SK-N-SH (cell line): ENCODE results near the gene FAHD1. TPM values are rescaled to one million over a fixed set of nuclear protein-coding genes. Genes with fewer than 3 reads are reported as not detected.

Experiments used
- CTCF ChIA-PET: fragments of 300-600, 350-600 bp; formaldehyde crosslinking; extraction: SDS; loops from one replicate; lab custom pipeline; 2021; lab: Yijun Ruan, JAX
- POLR2A ChIA-PET: fragments of 350-600 bp; sonication (Branson Sonifier 250); formaldehyde crosslinking; extraction: SDS; loops from one replicate; lab custom pipeline; 2020; ENCODE audit warnings: antibody characterized with exemption, inconsistent platforms; lab: Yijun Ruan, JAX
- DNase-seq: peaks from one replicate; pipeline ENCODE4 v3.0.0; 2012
- H2AFZ ChIP-seq: fragments of 200-600 bp; sonication (generic); 2 replicates; pipeline ENCODE4 v1.8.1; 2016; ENCODE audit warnings: antibody characterized with exemption, mild to moderate bottlenecking, low read depth
- H3F3A ChIP-seq: fragments of 200-600 bp; sonication (generic); replicated peaks from 2 replicates; pipeline ENCODE3; 2016; ENCODE audit warnings: antibody characterized with exemption, mild to moderate bottlenecking; ENCODE audit not compliant: insufficient read depth
- H3K27ac ChIP-seq, 2 experiments: fragments of 200-500 bp in 1 of 2; fragments of 200-600 bp in 1 of 2; sonication (Bioruptor generic) in 1 of 2; sonication (generic), shearing (Covaris generic) in 1 of 2; 2 replicates each; pipeline versions ENCODE4 v1.5.1 to v1.6.1; 2014 to 2016; ENCODE audit warnings: low read depth in 2 of 2, inconsistent platforms in 1 of 2, low read length in 1 of 2, mild to moderate bottlenecking in 1 of 2, mixed read lengths in 1 of 2
- H3K27me3 ChIP-seq: fragments of 200-600 bp; sonication (generic), shearing (Covaris generic); 2 replicates; pipeline ENCODE4 v1.6.1; 2016; ENCODE audit warnings: mixed run types; ENCODE audit not compliant: insufficient read depth
- H3K36me3 ChIP-seq, 2 experiments: fragments of 200-500 bp in 1 of 2; fragments of 200-600 bp in 1 of 2; sonication (Bioruptor generic) in 1 of 2; sonication (generic) in 1 of 2; replicated peaks in 1 of 2; 2 replicates each; pipeline versions ENCODE3 to v1.5.1; 2014 to 2016; ENCODE audit warnings: low read length in 1 of 2, mild to moderate bottlenecking in 1 of 2; ENCODE audit not compliant: insufficient read depth in 2 of 2, control insufficient read depth in 1 of 2
- H3K4me1 ChIP-seq, 2 experiments: fragments of 200-500 bp in 1 of 2; fragments of 200-600 bp in 1 of 2; sonication (Bioruptor generic) in 1 of 2; sonication (generic), shearing (Covaris generic) in 1 of 2; 2 replicates each; pipeline versions ENCODE4 v1.5.1 to v1.6.1; 2014 to 2016; ENCODE audit warnings: low read depth in 1 of 2, low read length in 1 of 2, mixed run types in 1 of 2; ENCODE audit not compliant: insufficient read depth in 2 of 2, control insufficient read depth in 1 of 2
- H3K4me2 ChIP-seq: fragments of 200-600 bp; sonication (generic), shearing (Covaris generic); 2 replicates; pipeline ENCODE4 v1.6.1; 2017; ENCODE audit warnings: mixed run types
- H3K4me3 ChIP-seq, 2 experiments: fragments of 200-500 bp in 1 of 2; fragments of 200-600 bp in 1 of 2; sonication (Bioruptor generic) in 1 of 2; sonication (generic), shearing (Covaris generic) in 1 of 2; 2 replicates each; pipeline versions ENCODE4 v1.5.1 to v1.8.1; 2014 to 2016; ENCODE audit warnings: low read depth in 2 of 2, inconsistent platforms in 1 of 2, low read length in 1 of 2, mild to moderate bottlenecking in 1 of 2, mixed read lengths in 1 of 2, moderate library complexity in 1 of 2
- H3K79me2 ChIP-seq: fragments of 200-600 bp; sonication (generic); 2 replicates; pipeline ENCODE4 v1.8.1; 2017; ENCODE audit warnings: mild to moderate bottlenecking; ENCODE audit not compliant: insufficient read depth
- H3K9ac ChIP-seq: fragments of 200-600 bp; sonication (generic); 2 replicates; pipeline ENCODE4 v1.6.1; 2017; ENCODE audit warnings: mixed run types
- H3K9me2 ChIP-seq: fragments of 200-600 bp; sonication (generic); 2 replicates; pipeline ENCODE4 v1.6.1; 2017; ENCODE audit warnings: mixed run types
- H3K9me3 ChIP-seq: fragments of 200-600 bp; sonication (generic); 2 replicates; pipeline ENCODE4 v1.6.1; 2017; ENCODE audit warnings: mixed run types, mild to moderate bottlenecking, moderate library complexity
- H4K20me1 ChIP-seq: fragments of 200-600 bp; sonication (generic); 2 replicates; pipeline ENCODE4 v1.6.1; 2017; ENCODE audit warnings: mild to moderate bottlenecking, mixed run types; ENCODE audit not compliant: insufficient read depth
- CTCF ChIP-seq: fragments of 200-600 bp; sonication (generic); IDR thresholded peaks from 2 replicates; pipeline ENCODE4 v1.6.1; 2017; ENCODE audit warnings: antibody characterized with exemption, mild to moderate bottlenecking, moderate library complexity
- EP300 ChIP-seq, 2 experiments: IDR thresholded peaks; 2 replicates each; pipeline versions ENCODE4 v1.4.0 to v1.6.1; 2012; ENCODE audit warnings: borderline replicate concordance in 1 of 2, low read depth in 1 of 2, low read length in 1 of 2
- EZH2phosphoT487 ChIP-seq: fragments of 200-600 bp; sonication (generic); IDR thresholded peaks from 2 replicates; pipeline ENCODE4 v1.6.1; 2017; ENCODE audit warnings: low read depth, mixed run types, mild to moderate bottlenecking, antibody characterized with exemption, moderate library complexity, borderline replicate concordance
- FOXJ3 ChIP-seq: sonication (generic); formaldehyde crosslinking; IDR thresholded peaks from 2 replicates; pipeline ENCODE4 v1.5.1; 2020; ENCODE audit warnings: mild to moderate bottlenecking, missing genetic modification reagents
- IRF3 ChIP-seq: fragments of 150-350 bp; IDR thresholded peaks from 2 replicates; pipeline ENCODE4 v1.6.1; 2016; ENCODE audit warnings: mild to moderate bottlenecking, low read depth, low read length
- MAX ChIP-seq: IDR thresholded peaks from 2 replicates; pipeline ENCODE4 v1.4.0; 2012; ENCODE audit warnings: low read depth
- MEF2A ChIP-seq: IDR thresholded peaks from 2 replicates; pipeline ENCODE4 v1.4.0; 2012; ENCODE audit warnings: low read depth, borderline replicate concordance
- MXI1 ChIP-seq: IDR thresholded peaks from 2 replicates; pipeline ENCODE4 v1.6.1; 2012; ENCODE audit warnings: mild to moderate bottlenecking, low read depth, low read length, improper control_type of control experiment
- NRF1 ChIP-seq: IDR thresholded peaks from 2 replicates; pipeline ENCODE4 v1.6.1; 2012; ENCODE audit warnings: low read depth, mild to moderate bottlenecking, low read length
- POLR2AphosphoS5 ChIP-seq: IDR thresholded peaks from 2 replicates; pipeline ENCODE4 v1.6.1; 2012; ENCODE audit warnings: low read depth, low read length
- TEAD4 ChIP-seq: IDR thresholded peaks from 2 replicates; pipeline ENCODE4 v1.4.0; 2012; ENCODE audit warnings: mild to moderate bottlenecking, borderline replicate concordance; ENCODE audit not compliant: insufficient read depth
- YY1 ChIP-seq: IDR thresholded peaks from 2 replicates; pipeline ENCODE4 v1.4.0; 2012; ENCODE audit warnings: low read depth, mild to moderate bottlenecking
- WGBS: methylation state at CpG from one replicate; pipeline ENCODE4 v1.1.6; 2017; ENCODE audit warnings: low lambda C conversion rate; 5-methylcytosine and 5-hydroxymethylcytosine counted together
- polyA plus RNA-seq, 3 experiments: library from polyadenylated mRNA; depleted of rRNA; stranded (reverse); fragments of >200 nt; gene quantifications; 2 replicates each; pipeline ENCODE4 v1.2.3, GENCODE V29; 2012
- TF ChIP-seq, protein P1 (sequence below): IDR thresholded peaks from 2 replicates; pipeline ENCODE4; 2012

FAHD1 gene
- polyA plus RNA-seq, 1 of the 3 experiments (the other 2 are of a cell fraction) = 59.0 TPM

DNA sequence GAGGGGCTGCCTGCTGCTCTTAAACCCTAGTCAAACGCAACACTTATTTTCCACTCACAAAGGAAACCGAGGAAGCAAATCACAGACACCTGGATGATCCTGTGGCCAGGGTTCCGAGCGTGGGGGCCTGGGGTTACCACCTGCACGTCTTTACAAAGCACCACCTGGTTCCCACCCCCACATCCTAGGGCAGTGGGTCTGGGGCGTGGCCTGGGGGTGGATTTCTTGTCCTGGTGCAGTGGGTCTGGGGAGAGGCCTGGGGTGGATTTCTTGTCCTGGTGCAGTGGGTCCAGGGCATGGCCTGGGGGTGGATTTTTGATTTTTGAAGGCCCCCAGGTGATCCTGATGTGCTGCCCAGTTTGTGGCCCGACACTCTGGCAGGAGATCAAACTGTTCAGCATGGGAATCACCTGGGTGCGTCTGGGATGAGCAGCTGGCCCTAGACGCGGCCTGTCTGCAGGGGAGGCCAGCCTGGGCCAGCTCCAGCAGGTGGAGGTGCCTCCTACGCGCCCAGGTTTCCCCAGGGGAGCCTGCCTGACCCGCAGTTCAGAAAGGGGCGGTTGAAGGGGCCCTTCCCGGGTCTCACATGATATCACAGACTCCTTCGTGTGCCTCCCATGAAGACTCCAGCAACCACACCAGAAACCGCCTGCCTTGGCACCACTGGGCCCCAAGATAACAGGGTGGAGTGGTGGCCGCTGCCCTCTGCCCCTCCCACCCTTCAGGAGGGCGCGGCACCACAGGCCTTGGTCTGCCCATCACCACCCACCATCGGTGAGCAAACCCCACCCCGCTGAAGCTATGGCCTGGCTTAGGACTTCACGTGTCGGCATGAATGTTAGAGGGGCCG lies 6.7 kb upstream of the FAHD1 start:
- no peak overlapping the region for H3K27ac ChIP-seq
- H3K79me2 ChIP-seq = peaks cover 23% of the 10 kb centered on the region; the same call in 1 of the 2 replicates
- WGBS = 98% methylated on average over 19 of the region's 25 CpGs
- no peak overlapping the region for H3K4me2 ChIP-seq
- no peaks in the 10 kb centered on the region for H3F3A ChIP-seq
- ChIA-PET CTCF (no interaction called here), POLR2A (interaction anchor here (0.7 kb wide), 1 partner anchor 12 kb away, joined by 3 read pairs; no protein-coding TSS in a partner anchor)
- no peak overlapping the region for H2AFZ ChIP-seq
- no peak for DNase-seq
- no peaks in the 10 kb centered on the region for H3K27me3 ChIP-seq
- H3K9ac ChIP-seq = no peak overlapping the region
- peaks cover 0 to 15% of the 10 kb centered on the region in 2 experiments for H3K36me3 ChIP-seq
- TF ChIP-seq NRF1 = no peak
- no peak for TF ChIP-seq MEF2A
- no peak for TF ChIP-seq POLR2AphosphoS5
- no peak for TF ChIP-seq TEAD4
- TF ChIP-seq CTCF = no peak
- TF ChIP-seq, protein P1, sequence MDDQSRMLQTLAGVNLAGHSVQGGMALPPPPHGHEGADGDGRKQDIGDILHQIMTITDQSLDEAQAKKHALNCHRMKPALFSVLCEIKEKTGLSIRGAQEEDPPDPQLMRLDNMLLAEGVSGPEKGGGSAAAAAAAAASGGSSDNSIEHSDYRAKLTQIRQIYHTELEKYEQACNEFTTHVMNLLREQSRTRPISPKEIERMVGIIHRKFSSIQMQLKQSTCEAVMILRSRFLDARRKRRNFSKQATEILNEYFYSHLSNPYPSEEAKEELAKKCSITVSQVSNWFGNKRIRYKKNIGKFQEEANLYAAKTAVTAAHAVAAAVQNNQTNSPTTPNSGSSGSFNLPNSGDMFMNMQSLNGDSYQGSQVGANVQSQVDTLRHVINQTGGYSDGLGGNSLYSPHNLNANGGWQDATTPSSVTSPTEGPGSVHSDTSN = no peak
- TF ChIP-seq MAX = no peak
- no peak for TF ChIP-seq EP300 (IDR thresholded peaks at IDR 0.05; ENCODE audit: borderline replicate concordance in 1 of 2, low read depth in 1 of 2, low read length in 1 of 2)
- no peak for TF ChIP-seq IRF3
- no peak for TF ChIP-seq FOXJ3 (CRISPR knock-in tag)
- TF ChIP-seq MXI1 = no peak
- TF ChIP-seq EZH2phosphoT487 = no peak
- no peak for TF ChIP-seq YY1
- peaks cover 0 to under 1% of the 10 kb centered on the region in 2 experiments; a peak in 1 of 4 replicates for H3K4me1 ChIP-seq
- no peaks in the 10 kb centered on the region for H3K9me2 ChIP-seq
- no peaks in the 10 kb centered on the region for H3K9me3 ChIP-seq
- H4K20me1 ChIP-seq = no peaks in the 10 kb centered on the region
- no peak overlapping the region for H3K4me3 ChIP-seq
